T-helper 1 cell treated with Interleukin-12 subunit alpha and Interleukin-12 subunit beta and Interleukin-4 antibody, amounts not matched to agents 30 μg/mL and 1 μg/mL, for 36 hours (primary cell): Measurements from ENCODE around the gene NKAIN2.
"Not testable (repeated sequence)": the region's sequence is repeated elsewhere in the genome, so short reads cannot be mapped to it uniquely, and the experiment has no call there.

Source experiments
- H3K27ac Mint-ChIP-seq: one replicate; pipeline ENCODE4 v1.8.0; 2021; ENCODE audit warnings: mild to moderate bottlenecking, mixed read lengths
- H3K27me3 Mint-ChIP-seq: one replicate; pipeline ENCODE4 v1.8.0; 2021; ENCODE audit warnings: low read depth, mixed read lengths
- H3K36me3 Mint-ChIP-seq: one replicate; pipeline ENCODE4 v1.8.0; 2021; ENCODE audit warnings: low read depth, mixed read lengths
- H3K4me1 Mint-ChIP-seq: one replicate; pipeline ENCODE4 v1.8.0; 2021; ENCODE audit warnings: low read depth, mixed read lengths
- H3K4me3 Mint-ChIP-seq: one replicate; pipeline ENCODE4 v1.8.0; 2021; ENCODE audit warnings: mild to moderate bottlenecking, moderate library complexity, mixed read lengths
- H3K9me3 Mint-ChIP-seq: one replicate; pipeline ENCODE4 v1.8.0; 2021; ENCODE audit warnings: mixed read lengths

Gene NKAIN2

DNA sequence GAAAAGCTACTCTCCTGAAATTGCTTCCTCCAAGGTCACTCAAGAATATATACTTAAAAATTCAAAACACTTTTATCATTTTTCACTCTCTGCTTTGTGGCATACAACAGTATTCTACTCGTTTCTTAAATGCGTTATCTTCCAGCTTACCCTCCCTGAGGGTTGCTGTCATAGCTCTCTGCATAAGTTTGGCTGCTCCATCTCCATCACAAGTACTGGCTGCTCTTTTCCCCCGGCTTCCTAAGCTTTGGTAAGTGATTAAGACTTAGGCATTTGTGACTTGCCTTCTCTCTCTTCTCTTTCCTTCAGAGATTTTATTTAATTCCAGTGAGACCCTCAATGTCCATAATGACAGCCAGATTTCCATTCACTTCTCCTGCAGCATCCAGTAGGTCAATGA is 128.3 kb downstream of the NKAIN2 start:
- Mint-ChIP-seq H3K27ac (no peak overlapping the region), H3K27me3 (no peaks in the 10 kb centered on the region), H3K9me3 (no peaks in the 10 kb centered on the region), H3K36me3 (no peaks in the 10 kb centered on the region), H3K4me1 (no peaks in the 10 kb centered on the region), H3K4me3 (no peak overlapping the region)

DNA sequence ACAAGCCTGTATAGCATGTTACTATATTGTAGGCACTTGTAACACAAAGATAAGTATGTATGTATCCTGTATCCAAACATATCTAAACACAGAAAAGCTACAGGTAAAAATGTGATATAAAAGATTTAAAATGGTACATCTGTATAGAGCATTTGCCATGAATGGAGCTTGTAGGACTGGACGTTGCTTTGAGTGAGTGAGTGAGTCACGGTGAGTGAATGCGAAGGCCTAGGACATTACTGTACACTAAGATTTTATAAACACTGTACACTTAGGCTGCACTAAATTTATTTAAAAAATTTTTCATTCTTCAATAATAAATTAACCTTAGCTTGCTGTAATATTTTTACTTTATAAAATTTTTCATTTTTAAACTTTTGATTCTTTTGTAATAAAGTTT is 136.9 kb downstream of the NKAIN2 start:
- H3K4me3 Mint-ChIP-seq, result no peak overlapping the region
- H3K27me3 Mint-ChIP-seq, result no peaks in the 10 kb centered on the region
- no peaks in the 10 kb centered on the region for H3K9me3 Mint-ChIP-seq
- no peaks in the 10 kb centered on the region for H3K36me3 Mint-ChIP-seq
- no peak overlapping the region for H3K27ac Mint-ChIP-seq
- no peaks in the 10 kb centered on the region for H3K4me1 Mint-ChIP-seq

DNA sequence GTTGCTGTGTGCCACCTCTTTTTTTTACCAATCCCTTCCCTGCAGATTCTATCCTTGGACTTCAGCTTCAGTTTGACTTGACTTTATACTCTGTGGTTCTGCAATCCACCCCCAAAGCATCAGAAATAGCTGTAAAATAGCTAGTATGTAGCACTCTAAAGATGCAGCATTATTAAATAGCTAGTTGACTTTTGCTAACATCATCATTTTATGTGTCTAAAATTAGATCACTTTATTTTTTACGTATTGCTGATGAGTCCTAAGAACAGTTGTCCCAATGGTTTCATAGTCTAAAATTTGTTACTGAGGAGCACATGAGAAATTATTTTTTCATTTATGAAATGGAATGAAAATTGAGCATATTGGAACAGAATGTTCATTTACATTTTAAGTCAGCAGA is 138.2 kb downstream of the NKAIN2 start:
- H3K9me3 Mint-ChIP-seq, result no peaks in the 10 kb centered on the region
- H3K4me1 Mint-ChIP-seq, result no peaks in the 10 kb centered on the region
- H3K4me3 Mint-ChIP-seq, result no peak overlapping the region
- no peaks in the 10 kb centered on the region for H3K36me3 Mint-ChIP-seq
- H3K27me3 Mint-ChIP-seq, result no peaks in the 10 kb centered on the region
- H3K27ac Mint-ChIP-seq, result no peak overlapping the region

DNA sequence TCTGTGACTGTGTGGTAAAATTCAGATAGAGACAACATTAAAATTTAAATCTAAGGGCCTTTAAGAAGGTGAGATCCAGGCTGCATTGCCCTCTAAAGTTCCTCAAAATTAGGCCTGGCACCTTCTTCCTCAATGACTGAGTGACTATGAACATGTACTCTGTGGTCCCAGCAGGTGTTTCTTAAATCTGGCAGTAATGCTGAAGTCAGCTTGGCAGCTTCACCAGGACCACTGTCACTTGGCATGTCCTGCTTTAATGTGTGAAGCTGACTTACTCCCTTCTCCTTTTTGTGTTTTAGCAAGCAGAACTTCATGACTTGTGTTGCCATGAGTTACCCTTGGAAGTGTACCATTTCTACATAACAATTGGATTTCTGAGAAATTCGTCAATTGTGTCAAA is 141.7 kb downstream of the NKAIN2 start:
- Mint-ChIP-seq H3K4me1 (no peaks in the 10 kb centered on the region), H3K9me3 (no peaks in the 10 kb centered on the region), H3K27ac (no peak overlapping the region), H3K36me3 (no peaks in the 10 kb centered on the region), H3K4me3 (no peak overlapping the region), H3K27me3 (no peaks in the 10 kb centered on the region)

DNA sequence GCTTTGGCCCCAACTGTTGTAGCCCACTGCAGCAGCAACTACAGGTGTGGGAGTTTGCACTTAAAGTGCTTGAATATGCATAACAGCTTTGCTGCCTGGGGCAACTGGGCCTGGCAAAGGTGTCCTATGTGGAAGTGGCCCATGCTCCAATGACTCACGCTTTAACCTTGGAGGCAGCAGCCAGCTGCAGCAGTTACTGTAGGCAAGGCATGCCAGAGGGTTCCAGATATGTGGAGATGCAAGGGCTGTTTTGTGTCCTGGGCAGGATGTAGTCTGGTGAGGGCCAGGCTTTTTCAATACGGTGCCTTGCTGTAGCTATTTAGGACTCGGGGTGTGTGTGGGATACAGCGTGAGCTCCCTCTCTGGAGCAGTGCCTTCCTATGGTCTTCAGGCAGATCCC is 150.3 kb downstream of the NKAIN2 start:
- Mint-ChIP-seq H3K4me3 (no peak overlapping the region), H3K27me3 (no peaks in the 10 kb centered on the region), H3K27ac (no peak overlapping the region), H3K36me3 (no peaks in the 10 kb centered on the region), H3K9me3 (no peaks in the 10 kb centered on the region), H3K4me1 (no peaks in the 10 kb centered on the region)

DNA sequence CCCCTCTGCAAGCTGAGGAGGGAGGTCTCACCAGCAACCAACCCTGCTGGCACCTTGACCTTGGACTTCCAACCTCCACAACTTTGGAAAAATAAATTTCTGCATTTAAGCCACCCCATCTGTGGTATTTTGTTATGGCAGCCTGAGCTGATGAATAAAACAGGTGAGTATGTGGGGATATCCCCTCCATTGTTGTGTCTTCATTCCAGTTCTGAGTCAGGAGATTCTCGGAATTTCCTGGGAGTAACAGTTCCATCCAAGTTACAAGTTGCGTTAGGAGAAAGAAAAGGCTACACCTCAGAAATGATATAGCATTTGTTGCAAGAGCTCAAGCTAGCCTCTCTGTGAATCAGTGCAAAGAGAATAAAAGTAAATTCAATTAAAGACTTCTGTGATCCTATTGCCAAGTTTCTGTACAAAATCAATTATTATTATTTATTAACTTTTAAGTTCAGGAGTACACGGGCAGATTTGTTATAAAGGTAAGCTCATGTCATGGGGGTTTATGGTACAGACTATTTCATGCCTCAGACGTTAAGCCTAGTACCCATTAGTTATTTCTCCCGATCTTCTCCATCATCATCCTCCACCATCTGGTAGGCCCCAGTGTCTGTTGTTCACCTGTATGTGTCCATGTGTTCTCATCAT is 153.0 kb downstream of the NKAIN2 start:
- no peak overlapping the region for H3K27ac Mint-ChIP-seq
- H3K4me3 Mint-ChIP-seq, result no peak overlapping the region
- no peaks in the 10 kb centered on the region for H3K27me3 Mint-ChIP-seq
- H3K36me3 Mint-ChIP-seq, result no peaks in the 10 kb centered on the region
- H3K4me1 Mint-ChIP-seq, result no peaks in the 10 kb centered on the region
- no peaks in the 10 kb centered on the region for H3K9me3 Mint-ChIP-seq

DNA sequence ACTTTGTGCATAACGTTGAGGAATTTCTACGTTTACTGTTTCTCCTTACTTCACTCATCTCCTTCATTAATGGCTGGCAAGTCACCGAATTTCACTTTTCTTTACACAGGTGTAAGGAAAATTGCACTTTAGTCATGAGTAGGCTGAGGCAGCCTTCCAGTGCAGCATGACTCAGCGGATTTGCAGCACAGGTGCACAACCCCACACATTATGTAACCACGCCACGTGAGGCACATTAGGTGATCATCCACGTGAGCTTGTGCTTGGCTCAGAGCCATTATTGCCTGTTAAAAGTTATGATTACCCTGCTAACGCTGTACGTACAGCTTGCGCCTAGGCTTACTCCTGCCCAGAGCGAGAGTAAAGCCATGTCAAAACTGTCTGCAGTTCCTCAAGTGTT is 158.8 kb downstream of the NKAIN2 start:
- Mint-ChIP-seq H3K9me3 (no peaks in the 10 kb centered on the region), H3K36me3 (no peaks in the 10 kb centered on the region), H3K27me3 (no peaks in the 10 kb centered on the region), H3K27ac (no peak overlapping the region), H3K4me1 (no peaks in the 10 kb centered on the region), H3K4me3 (no peak overlapping the region)

DNA sequence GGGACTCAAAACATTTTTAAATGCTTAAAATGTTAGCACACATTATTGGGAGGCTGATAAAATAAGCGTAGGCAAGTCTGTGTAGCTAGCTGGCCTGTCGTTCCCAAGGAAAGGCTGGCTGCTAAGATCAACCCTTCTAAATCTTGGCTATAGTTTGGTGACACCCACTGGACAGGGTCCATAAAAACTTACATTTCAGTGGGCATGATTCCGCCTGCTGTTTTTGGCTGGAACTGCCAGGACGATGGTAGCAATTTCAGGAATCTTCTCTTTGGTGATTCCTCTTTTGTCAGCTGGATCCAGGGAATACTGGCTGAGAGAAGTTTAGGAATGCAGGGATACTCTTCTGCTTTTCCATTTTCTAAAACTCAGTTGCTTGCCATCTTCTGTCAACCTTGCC is 162.2 kb downstream of the NKAIN2 start:
- Mint-ChIP-seq H3K4me1 (no peaks in the 10 kb centered on the region), H3K36me3 (no peaks in the 10 kb centered on the region)

DNA sequence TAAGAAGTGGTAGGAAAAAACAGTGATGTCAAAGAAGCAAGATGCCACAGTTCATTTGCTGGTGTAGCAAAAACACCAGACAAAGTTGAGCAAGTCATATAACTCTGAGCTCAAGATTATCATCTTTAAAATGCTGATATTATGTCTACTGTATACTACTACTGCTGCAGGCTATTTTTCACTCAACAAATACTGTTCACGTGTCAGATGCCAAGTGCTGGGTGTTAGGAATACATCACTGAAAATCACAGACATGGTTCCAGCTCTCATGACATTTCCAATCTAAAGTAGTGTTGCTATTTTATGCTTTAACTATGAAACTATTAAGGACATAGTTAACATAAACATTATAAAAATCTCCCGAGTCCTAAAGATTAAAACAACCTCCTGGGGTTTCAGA is 163.0 kb downstream of the NKAIN2 start:
- Mint-ChIP-seq H3K27ac (no peak overlapping the region), H3K9me3 (no peaks in the 10 kb centered on the region), H3K27me3 (no peaks in the 10 kb centered on the region), H3K4me3 (no peak overlapping the region), H3K4me1 (no peaks in the 10 kb centered on the region), H3K36me3 (no peaks in the 10 kb centered on the region)

More for the DNA sequence above, 162.2 kb downstream of the NKAIN2 start:
- Mint-ChIP-seq H3K9me3 (no peaks in the 10 kb centered on the region), H3K27ac (no peak overlapping the region), H3K4me3 (no peak overlapping the region), H3K27me3 (no peaks in the 10 kb centered on the region)

DNA sequence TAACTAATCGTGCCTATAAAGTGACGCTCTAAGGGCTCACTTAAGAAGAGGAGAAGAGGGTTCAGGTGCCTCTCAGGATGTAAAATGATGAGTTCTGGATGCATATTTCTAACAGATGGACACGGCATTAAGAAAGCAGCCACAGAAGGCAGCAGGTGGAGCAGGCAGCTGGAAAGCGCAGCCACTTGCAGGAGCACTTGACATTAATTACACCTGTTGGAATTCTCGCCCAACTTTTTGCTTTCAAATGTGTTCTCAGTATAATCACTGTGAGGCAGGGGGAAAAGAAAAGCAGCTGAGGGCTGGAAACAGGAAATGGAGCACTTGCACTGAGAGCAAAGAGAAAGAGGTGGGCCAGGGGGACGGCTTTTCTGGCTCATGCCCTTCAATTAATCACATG is 164.2 kb downstream of the NKAIN2 start:
- no peaks in the 10 kb centered on the region for H3K4me1 Mint-ChIP-seq
- no peak overlapping the region for H3K4me3 Mint-ChIP-seq
- no peaks in the 10 kb centered on the region for H3K9me3 Mint-ChIP-seq
- no peak overlapping the region for H3K27ac Mint-ChIP-seq
- H3K36me3 Mint-ChIP-seq, result no peaks in the 10 kb centered on the region
- H3K27me3 Mint-ChIP-seq, result no peaks in the 10 kb centered on the region

DNA sequence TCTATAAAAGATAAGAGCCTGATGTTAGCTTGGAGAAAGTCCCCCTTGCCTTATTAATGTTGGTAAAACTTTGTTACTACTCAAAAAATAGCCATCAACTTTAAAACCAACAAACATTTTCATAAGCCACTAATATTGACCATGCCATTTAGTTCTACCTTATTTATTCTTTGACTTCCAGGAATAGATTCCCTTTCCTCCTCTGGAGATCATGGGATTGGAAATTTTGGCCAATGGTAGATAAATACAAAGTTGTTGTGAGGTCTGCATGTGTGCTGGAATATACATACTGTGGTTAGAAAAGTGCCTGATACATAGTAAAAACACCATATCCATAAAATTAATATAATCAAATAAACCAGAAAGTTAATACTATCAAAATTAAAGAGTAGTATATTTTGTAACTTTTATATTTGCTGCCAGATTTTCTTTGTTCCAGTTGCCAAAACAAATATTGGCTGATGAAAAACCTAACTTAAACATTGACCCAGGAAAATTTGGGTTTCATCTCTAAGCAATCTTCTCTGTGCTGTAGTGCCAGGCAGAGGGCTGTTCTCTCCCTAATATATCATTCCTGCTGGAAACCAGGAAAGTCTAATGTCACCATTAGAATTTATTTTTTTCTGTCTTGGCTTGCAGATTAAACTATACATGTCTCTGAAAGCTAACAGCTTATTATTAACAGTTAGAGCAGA is 169.1 kb downstream of the NKAIN2 start:
- no peaks in the 10 kb centered on the region for H3K36me3 Mint-ChIP-seq
- no peak overlapping the region for H3K4me3 Mint-ChIP-seq
- H3K27me3 Mint-ChIP-seq, result no peaks in the 10 kb centered on the region
- H3K27ac Mint-ChIP-seq, result no peak overlapping the region
- H3K9me3 Mint-ChIP-seq, result no peaks in the 10 kb centered on the region
- no peaks in the 10 kb centered on the region for H3K4me1 Mint-ChIP-seq

DNA sequence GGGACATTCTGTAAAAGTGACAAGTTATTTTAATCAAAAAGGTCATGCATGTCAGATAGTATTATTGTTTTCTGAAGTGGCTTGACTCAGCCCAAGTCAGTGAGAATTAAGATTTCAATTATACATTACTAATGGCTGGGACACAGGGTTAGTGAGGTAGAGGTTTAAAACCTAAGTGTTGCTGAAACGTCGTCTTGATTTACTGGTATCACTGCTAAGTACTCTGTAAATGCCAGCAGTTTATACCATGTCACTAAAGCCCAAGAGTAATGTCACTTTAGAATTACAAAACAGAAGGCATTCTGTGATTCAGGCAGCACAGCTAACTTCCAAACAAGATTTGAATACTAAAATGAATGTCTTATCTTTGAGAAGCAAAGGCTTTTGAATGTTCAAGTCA is 176.6 kb downstream of the NKAIN2 start:
- no peak overlapping the region for H3K4me3 Mint-ChIP-seq
- H3K4me1 Mint-ChIP-seq, result no peaks in the 10 kb centered on the region
- no peak overlapping the region for H3K27ac Mint-ChIP-seq
- no peaks in the 10 kb centered on the region for H3K27me3 Mint-ChIP-seq
- no peaks in the 10 kb centered on the region for H3K9me3 Mint-ChIP-seq
- no peaks in the 10 kb centered on the region for H3K36me3 Mint-ChIP-seq

DNA sequence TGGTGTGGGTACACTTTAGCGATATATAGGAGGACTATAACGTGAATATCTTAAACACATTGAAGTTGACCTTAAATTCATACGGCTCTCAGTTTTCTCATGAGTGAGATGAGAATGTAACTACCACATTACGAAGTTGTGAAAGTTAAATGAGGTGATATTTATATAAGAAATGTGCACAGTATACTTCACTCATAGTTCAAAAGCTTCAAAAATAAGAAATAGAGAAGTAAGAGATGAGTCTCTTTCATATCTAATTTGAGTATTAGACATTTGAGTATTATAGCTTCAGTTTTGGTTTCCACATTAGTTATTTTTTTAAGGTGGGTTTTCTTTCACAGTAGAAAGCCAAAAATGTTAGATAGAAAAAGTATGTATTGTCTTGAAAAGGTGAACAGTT is 183.3 kb downstream of the NKAIN2 start:
- H3K27ac Mint-ChIP-seq, result no peak overlapping the region

DNA sequence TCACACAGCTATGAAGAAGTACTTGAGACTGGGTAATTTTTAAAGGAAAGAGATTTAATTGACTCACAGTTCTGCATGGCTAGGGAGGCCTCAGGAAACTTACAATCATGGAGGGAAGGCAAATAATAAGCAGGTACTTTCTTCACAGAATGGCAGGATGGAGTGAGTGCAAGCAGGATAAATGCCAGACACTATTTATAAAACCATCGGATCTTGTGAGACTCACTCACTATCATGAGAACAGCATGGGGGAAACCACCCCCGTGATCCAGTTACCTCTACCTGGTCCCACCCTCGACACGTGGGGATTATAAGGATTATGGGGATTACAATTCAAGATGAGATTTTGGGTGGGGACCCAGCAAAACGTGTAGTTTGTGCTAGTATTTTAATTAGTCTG is 186.3 kb downstream of the NKAIN2 start:
- H3K4me1 Mint-ChIP-seq, H3K27me3 Mint-ChIP-seq, H3K4me3 Mint-ChIP-seq, H3K9me3 Mint-ChIP-seq, H3K36me3 Mint-ChIP-seq, H3K27ac Mint-ChIP-seq: not testable (repeated sequence)

More for the DNA sequence above, 183.3 kb downstream of the NKAIN2 start:
- Mint-ChIP-seq H3K4me1 (no peaks in the 10 kb centered on the region), H3K9me3 (no peaks in the 10 kb centered on the region), H3K36me3 (no peaks in the 10 kb centered on the region), H3K4me3 (no peak overlapping the region), H3K27me3 (no peaks in the 10 kb centered on the region)

DNA sequence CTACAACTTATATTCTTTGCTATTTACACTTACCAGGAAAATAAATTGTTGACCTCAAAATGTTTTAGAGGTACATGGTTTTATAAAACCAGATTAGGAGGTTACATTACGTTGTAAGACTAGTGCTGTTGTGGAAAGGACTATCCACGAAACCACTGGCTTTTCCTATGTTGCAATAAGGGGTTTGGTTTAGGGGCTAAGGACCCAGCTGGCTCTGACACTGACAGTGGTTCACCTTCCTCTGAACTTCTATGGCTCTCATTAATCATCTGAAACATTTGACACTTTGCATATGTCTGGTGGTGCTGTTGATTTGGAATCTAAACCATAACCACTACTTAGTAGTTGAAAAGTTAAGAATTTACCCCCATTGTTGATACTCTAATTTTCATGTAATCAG is 186.7 kb downstream of the NKAIN2 start:
- H3K9me3 Mint-ChIP-seq, result no peaks in the 10 kb centered on the region
- H3K4me1 Mint-ChIP-seq, result no peaks in the 10 kb centered on the region
- H3K4me3 Mint-ChIP-seq, result no peak overlapping the region
- no peak overlapping the region for H3K27ac Mint-ChIP-seq
- no peaks in the 10 kb centered on the region for H3K36me3 Mint-ChIP-seq
- no peaks in the 10 kb centered on the region for H3K27me3 Mint-ChIP-seq
